Sigmoid colon (tissue), 7 donors: ENCODE data around the gene KIAA1210. TPM values are rescaled to one million over a fixed set of nuclear protein-coding genes. Genes with fewer than 3 reads are reported as not detected.
"Not testable (repeated sequence)": the region's sequence is repeated elsewhere in the genome, so short reads cannot be mapped to it uniquely, and the experiment has no call there.

Experiments
- DNase-seq: peaks from one replicate; pipeline ENCODE4 v3.0.0-alpha.2; 2019
- H3K27ac ChIP-seq, 4 donors: fragments of 200-600 bp; sonication (generic); one replicate each; pipeline ENCODE4 v1.5.1; 2016 to 2019; ENCODE audit warnings: mild to moderate bottlenecking in 1 of 4
- H3K27me3 ChIP-seq, 3 donors: fragments of 200-600 bp; sonication (generic); one replicate each; pipeline ENCODE4 v1.5.1; 2019; ENCODE audit warnings: mild to moderate bottlenecking in 1 of 3
- H3K36me3 ChIP-seq, 4 donors: fragments of 200-600 bp; sonication (generic); one replicate each; pipeline ENCODE4 v1.5.1; 2016 to 2019
- H3K4me1 ChIP-seq, 4 donors: fragments of 200-600 bp; sonication (generic); one replicate each; pipeline ENCODE4 v1.5.1; 2017 to 2019
- H3K4me3 ChIP-seq, 4 donors: fragments of 200-600 bp; sonication (generic); one replicate each; pipeline ENCODE4 v1.5.1; 2017 to 2019; ENCODE audit warnings: mild to moderate bottlenecking in 2 of 4, moderate library complexity in 1 of 4
- H3K9me3 ChIP-seq, 4 donors: fragments of 200-600 bp in 3 of 4; sonication (generic) in 3 of 4; one replicate each; pipeline versions ENCODE4 v1.5.1 to v1.6.1; 2013 to 2019
- EP300 ChIP-seq, 4 donors: sonication (generic); formaldehyde crosslinking; IDR thresholded peaks; one replicate each; pipeline ENCODE4 v1.6.1; 2017; ENCODE audit warnings: antibody characterized with exemption in 4 of 4
- POLR2A ChIP-seq, 2 donors: fragments of 450-650 bp; IDR thresholded peaks; one replicate each; pipeline ENCODE4 v1.6.1; 2016; ENCODE audit warnings: antibody characterized with exemption in 2 of 2, mild to moderate bottlenecking in 2 of 2, moderate library complexity in 2 of 2
- POLR2AphosphoS5 ChIP-seq, 4 donors: sonication (generic); formaldehyde crosslinking; IDR thresholded peaks; one replicate each; pipeline ENCODE4 v1.6.1; 2017; ENCODE audit warnings: antibody characterized with exemption in 4 of 4
- WGBS, 2 donors: extraction: QIAGEN DNeasy Blood & Tissue Kit; methylation state at CpG; one replicate each; pipeline ENCODE4 v1.1.7; 2013; 5-methylcytosine and 5-hydroxymethylcytosine counted together
- intact Hi-C: fragments of 100-400 bp; cut with DNase I; formaldehyde crosslinking; loops from one replicate; pipeline ENCODE4 v1.15.1; 2023
- polyA plus RNA-seq, 3 donors: library from polyadenylated mRNA; stranded (reverse); fragments of 200-250 nt; gene quantifications; one replicate each; pipeline ENCODE4 v1.2.3, GENCODE V29; 2013
- total RNA-seq, 4 donors: library from RNA; depleted of rRNA; stranded (reverse); fragments of >200 nt; gene quantifications; one replicate each; pipeline ENCODE4 v1.1.0, GENCODE V29; 2016
- TF ChIP-seq, protein P1 (sequence below), 4 experiments: fragments of 450-650 bp in 3 of 4; fragments of 200-600 bp in 1 of 4; IDR thresholded peaks; one replicate each; pipeline ENCODE4 v1.5.1; 2016 to 2019; ENCODE audit warnings: antibody characterized with exemption in 4 of 4, mild to moderate bottlenecking in 3 of 4, moderate library complexity in 2 of 4
- donor health status: healthy with polysubstance abuse.
- donor health status: Bipolar disorder and iron deficiency.
- donor health status: healthy.

Gene KIAA1210
- total and polyA plus RNA-seq, 7 donors, result not detected

DNA sequence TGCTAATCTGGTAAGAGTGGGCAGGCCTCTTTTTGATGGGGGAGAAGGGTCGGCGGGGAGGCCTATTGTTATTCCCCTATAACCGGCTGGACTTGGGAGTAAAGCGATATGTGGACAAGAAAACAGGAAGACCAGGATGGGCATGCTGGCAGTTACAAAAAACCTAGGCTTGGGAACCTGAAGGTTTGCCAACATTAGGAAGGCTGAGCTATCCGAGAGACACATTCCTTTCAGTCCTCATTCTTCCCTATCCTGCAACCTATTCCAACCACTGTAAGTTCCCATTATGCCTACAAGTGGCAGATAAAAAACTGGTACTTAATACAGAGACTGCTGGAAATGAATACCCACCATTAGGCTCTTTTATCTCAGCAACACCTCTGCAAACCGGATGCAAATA, 87.2 kb downstream of the KIAA1210 start:
- no peaks in the 10 kb centered on the region for H3K36me3 ChIP-seq
- WGBS, 2 donors, result 80 to 89% methylated on average over 6 of the region's 6 CpGs
- H3K27ac ChIP-seq, result peak overlapping the region in 2 of 4 donors; percentile 55
- no peaks in the 10 kb centered on the region for H3K27me3 ChIP-seq
- intact Hi-C loops, result no loop called here
- H3K9me3 ChIP-seq, result no peaks in the 10 kb centered on the region
- no peak overlapping the region for H3K4me3 ChIP-seq
- TF ChIP-seq EP300 (IDR thresholded peaks at IDR 0.05), result no peak
- TF ChIP-seq, protein P1, sequence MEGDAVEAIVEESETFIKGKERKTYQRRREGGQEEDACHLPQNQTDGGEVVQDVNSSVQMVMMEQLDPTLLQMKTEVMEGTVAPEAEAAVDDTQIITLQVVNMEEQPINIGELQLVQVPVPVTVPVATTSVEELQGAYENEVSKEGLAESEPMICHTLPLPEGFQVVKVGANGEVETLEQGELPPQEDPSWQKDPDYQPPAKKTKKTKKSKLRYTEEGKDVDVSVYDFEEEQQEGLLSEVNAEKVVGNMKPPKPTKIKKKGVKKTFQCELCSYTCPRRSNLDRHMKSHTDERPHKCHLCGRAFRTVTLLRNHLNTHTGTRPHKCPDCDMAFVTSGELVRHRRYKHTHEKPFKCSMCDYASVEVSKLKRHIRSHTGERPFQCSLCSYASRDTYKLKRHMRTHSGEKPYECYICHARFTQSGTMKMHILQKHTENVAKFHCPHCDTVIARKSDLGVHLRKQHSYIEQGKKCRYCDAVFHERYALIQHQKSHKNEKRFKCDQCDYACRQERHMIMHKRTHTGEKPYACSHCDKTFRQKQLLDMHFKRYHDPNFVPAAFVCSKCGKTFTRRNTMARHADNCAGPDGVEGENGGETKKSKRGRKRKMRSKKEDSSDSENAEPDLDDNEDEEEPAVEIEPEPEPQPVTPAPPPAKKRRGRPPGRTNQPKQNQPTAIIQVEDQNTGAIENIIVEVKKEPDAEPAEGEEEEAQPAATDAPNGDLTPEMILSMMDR (IDR thresholded peaks at IDR 0.05), result no peak
- TF ChIP-seq POLR2AphosphoS5 (IDR thresholded peaks at IDR 0.05), result no peak
- TF ChIP-seq POLR2A (IDR thresholded peaks at IDR 0.05), result no peak
- peaks cover 0 to 18% (median 4%) of the 10 kb centered on the region in 4 donors for H3K4me1 ChIP-seq
- no peak for DNase-seq

DNA sequence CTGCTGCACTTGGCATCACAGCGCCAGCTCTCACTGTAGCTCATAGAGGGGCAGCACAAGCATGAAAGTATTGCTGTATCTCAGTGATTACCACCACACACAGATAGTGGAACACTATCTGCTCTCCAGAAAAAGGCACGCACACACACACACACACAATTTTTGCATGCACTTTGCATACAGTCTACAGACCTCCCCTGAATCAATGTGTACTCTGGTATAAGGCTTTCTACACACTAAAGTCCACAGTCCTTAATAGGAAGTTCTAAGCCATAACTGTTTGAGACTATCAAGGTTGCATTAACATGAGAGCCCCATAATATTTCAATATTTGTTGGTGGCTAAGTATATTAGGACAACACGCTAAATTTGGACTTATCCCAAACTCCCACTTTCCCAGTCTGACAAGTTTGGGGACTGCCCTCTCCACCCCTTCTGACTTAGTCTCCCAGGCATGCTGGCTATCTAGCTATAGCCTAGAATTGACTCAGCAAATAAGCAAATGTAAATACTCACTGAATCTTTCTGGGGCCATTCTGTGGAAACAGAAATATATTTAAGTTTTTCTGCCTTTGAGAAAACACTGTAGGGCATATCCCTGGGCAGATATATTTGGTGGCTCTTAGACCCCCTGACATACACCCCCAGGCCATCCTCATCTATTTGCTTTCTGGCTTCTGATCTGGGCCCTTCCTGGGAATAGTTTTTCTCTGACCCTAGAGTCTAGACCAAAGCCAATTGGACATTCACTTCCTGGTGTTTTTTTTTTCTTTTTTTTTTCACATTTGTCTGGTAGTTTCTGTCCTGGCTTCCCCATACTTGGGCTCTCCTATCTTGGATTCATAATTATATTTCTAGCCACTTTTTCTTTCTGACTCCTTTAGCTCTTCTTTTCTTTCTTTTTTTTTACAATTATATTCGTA, 91.2 kb downstream of the KIAA1210 start:
- WGBS, 2 donors, result 86 to 92% methylated on average over 4 of the region's 4 CpGs
- no peak for DNase-seq
- H3K27ac ChIP-seq, result no peak overlapping the region
- H3K36me3 ChIP-seq, result no peaks in the 10 kb centered on the region
- H3K9me3 ChIP-seq, result no peaks in the 10 kb centered on the region
- intact Hi-C loops, result no loop called here
- peaks cover 0 to 12% (median 4%) of the 10 kb centered on the region in 4 donors for H3K4me1 ChIP-seq
- no peaks in the 10 kb centered on the region for H3K27me3 ChIP-seq
- no peak for TF ChIP-seq POLR2AphosphoS5 (IDR thresholded peaks at IDR 0.05)
- TF ChIP-seq, protein P1 (IDR thresholded peaks at IDR 0.05), result no peak
- no peak overlapping the region for H3K4me3 ChIP-seq

DNA sequence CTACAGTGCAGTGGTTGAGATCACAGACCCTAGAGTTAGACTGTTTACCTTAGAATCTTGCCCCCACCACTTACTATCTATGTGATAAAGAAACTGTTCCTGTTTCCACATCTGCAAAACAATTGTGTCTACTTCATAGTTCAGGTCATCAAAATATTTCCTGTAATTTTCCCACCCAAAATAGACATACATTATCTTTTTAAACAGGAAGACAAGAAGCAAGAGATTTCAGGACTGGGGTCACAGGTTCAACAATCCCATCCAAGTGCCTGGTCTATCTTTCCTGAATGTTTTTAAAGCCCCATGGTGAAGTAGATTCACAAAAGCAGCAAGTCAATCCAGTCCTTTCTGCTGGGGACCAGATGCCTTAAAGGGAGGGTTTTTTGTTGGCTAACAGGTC, 96.6 kb downstream of the KIAA1210 start:
- TF ChIP-seq POLR2AphosphoS5 (IDR thresholded peaks at IDR 0.05), result no peak
- TF ChIP-seq, protein P1 (IDR thresholded peaks at IDR 0.05), result no peak
- Histone ChIP-seq H3K4me3 (no peak overlapping the region), H3K9me3 (no peaks in the 10 kb centered on the region), H3K36me3 (no peaks in the 10 kb centered on the region), H3K4me1 (no peaks in the 10 kb centered on the region), H3K27ac (no peak overlapping the region), H3K27me3 (no peaks in the 10 kb centered on the region)
- DNase-seq, result no peak
- intact Hi-C loops, result no loop called here

DNA sequence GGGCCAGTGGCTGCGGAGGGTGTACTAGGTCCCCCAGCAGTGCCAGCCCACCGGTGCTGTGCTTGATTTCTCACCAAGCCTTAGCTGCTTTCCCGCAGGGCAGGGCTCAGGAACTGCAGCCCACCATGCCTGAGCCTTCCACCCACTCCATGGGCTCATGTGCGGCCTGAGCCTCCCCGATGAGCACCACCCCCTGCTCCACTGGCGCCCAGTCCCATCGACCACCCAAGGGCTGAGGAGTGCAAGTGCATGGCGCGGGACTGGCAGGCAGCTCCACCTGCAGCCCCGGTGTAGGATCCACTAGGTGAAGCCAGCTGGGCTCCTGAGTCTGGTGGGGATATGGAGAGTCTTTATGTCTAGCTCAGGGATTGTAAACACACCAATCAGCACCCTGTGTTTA, 98.0 kb downstream of the KIAA1210 start:
- H3K36me3 ChIP-seq, DNase-seq, H3K27me3 ChIP-seq, H3K4me1 ChIP-seq, H3K27ac ChIP-seq, H3K4me3 ChIP-seq, intact Hi-C loops, H3K9me3 ChIP-seq: not testable (repeated sequence)
- 96% methylated on average over 10 of the region's 10 CpGs for WGBS, 2 donors

DNA sequence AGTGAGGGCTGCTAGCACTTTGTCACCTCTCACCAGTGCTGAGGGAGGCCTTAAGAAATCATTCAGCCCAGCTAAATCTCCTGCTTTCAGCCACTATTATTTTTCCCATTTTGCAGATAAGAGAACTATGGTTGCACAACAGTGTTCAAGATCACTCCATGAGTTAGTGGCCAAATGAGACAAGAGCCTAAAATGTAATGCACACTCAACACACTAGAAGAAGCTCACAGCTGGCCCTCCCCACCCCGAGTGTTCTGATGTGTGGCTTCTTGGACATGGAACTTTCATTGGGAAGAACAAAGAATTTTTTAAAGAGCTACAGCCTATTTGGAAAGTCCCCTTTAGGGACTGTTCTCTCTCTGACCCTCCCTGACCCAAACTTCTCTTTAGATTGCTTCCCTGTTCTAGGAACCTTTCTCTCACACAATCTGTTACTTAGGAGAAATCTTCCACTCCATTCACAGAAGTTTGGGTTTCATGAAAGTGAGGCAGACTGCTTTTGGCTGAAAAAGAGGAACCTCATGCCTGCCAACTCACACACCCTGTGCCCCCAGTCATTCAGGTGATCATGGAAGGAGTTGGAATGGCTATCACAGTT, 98.8 kb downstream of the KIAA1210 start:
- TF ChIP-seq EP300 (IDR thresholded peaks at IDR 0.05) (no peak), POLR2A (IDR thresholded peaks at IDR 0.05) (no peak), POLR2AphosphoS5 (IDR thresholded peaks at IDR 0.05) (no peak)
- TF ChIP-seq, protein P1 (IDR thresholded peaks at IDR 0.05), result no peak
- no peaks in the 10 kb centered on the region for H3K36me3 ChIP-seq
- intact Hi-C loops, result no loop called here
- H3K27me3 ChIP-seq, result no peaks in the 10 kb centered on the region
- no peaks in the 10 kb centered on the region for H3K9me3 ChIP-seq
- WGBS, 2 donors, result 52 to 78% methylated on average over 1 of the region's 1 CpG
- H3K27ac ChIP-seq, result no peak overlapping the region
- H3K4me3 ChIP-seq, result no peak overlapping the region
- no peaks in the 10 kb centered on the region for H3K4me1 ChIP-seq
- DNase-seq, result no peak

Other genes starting within 250 kb of the KIAA1210 start
- 10 to 100 TPM; 14.4 to 26.8 (median 16.4) TPM for gene LONRF3, start 153.2 kb downstream of the KIAA1210 start, total RNA-seq
- gene LONRF3, start 153.2 kb downstream of the KIAA1210 start, polyA plus RNA-seq, result 1 to 10 TPM; 2.6 to 4.2 (median 3.6) TPM
- not detected for gene CT47C1, start 54.8 kb downstream of the KIAA1210 start, total RNA-seq
- gene CT47C1, start 54.8 kb downstream of the KIAA1210 start, polyA plus RNA-seq, result not detected
- 100 to 1,000 TPM; 104 to 159 (median 132) TPM for gene PGRMC1, start 108.5 kb upstream of the KIAA1210 start, total RNA-seq
- gene PGRMC1, start 108.5 kb upstream of the KIAA1210 start, polyA plus RNA-seq, result 10 to 100 TPM; 33.0 to 88.0 (median 39.3) TPM